ENCODE measurements around the gene OR4D5.

- TF ChIP-seq CTCF (conservative IDR thresholded peaks at IDR 0.05; ENCODE audit: low read depth, low read length) (no peak), EZH2phosphoT487 (IDR thresholded peaks at IDR 0.05; ENCODE audit: borderline replicate concordance, low read length) (no peak)
These were observed 33.6 kb upstream of the OR4D5 start for GRCh38 chr11:123905826-123906225.

Data from PC-3 (cell line).